Mesendoderm (in vitro differentiated cells): ENCODE data around the gene SFT2D1.

Experiments used
- DNase-seq: peaks from one replicate; pipeline ENCODE4 v3.0.0; 2013
- H2AK5ac ChIP-seq: 2 replicates; pipeline ENCODE4 v1.6.1; 2013; ENCODE audit warnings: low read length, inconsistent platforms
- H2BK120ac ChIP-seq: 2 replicates; pipeline ENCODE4 v1.6.1; 2013; ENCODE audit warnings: low read depth, mild to moderate bottlenecking, low read length, moderate library complexity, mixed read lengths
- H2BK15ac ChIP-seq: replicated peaks from 2 replicates; pipeline ENCODE4 v1.6.1; 2013; ENCODE audit warnings: low read depth, mild to moderate bottlenecking, moderate library complexity
- H2BK5ac ChIP-seq: 2 replicates; pipeline ENCODE4 v1.6.1; 2013; ENCODE audit warnings: low read length, inconsistent platforms
- H3K18ac ChIP-seq: 2 replicates; pipeline ENCODE4 v1.6.1; 2013; ENCODE audit warnings: mild to moderate bottlenecking, low read length, mixed read lengths
- H3K23ac ChIP-seq: one replicate; pipeline ENCODE4 v1.6.1; 2013; ENCODE audit warnings: low read length
- H3K27ac ChIP-seq: 2 replicates; pipeline ENCODE4 v1.5.1; 2013; ENCODE audit warnings: low read depth, mild to moderate bottlenecking, inconsistent platforms, low read length, moderate library complexity
- H3K27me3 ChIP-seq: 2 replicates; pipeline ENCODE4 v1.6.1; 2013; ENCODE audit warnings: low read length, control low read depth, mild to moderate bottlenecking, inconsistent platforms; ENCODE audit not compliant: insufficient read depth, poor library complexity
- H3K36me3 ChIP-seq: 2 replicates; pipeline ENCODE4 v1.6.1; 2013; ENCODE audit warnings: low read length, inconsistent platforms; ENCODE audit not compliant: control insufficient read depth, insufficient read depth
- H3K4ac ChIP-seq: one replicate; pipeline ENCODE4 v1.6.1; 2013; ENCODE audit warnings: low read depth, mild to moderate bottlenecking, low read length, moderate library complexity
- H3K4me1 ChIP-seq: 2 replicates; pipeline ENCODE4 v1.6.1; 2013; ENCODE audit warnings: low read depth, low read length, inconsistent platforms; ENCODE audit not compliant: control insufficient read depth
- H3K4me2 ChIP-seq: 2 replicates; pipeline ENCODE4 v1.6.1; 2013; ENCODE audit warnings: low read length
- H3K4me3 ChIP-seq: 2 replicates; pipeline ENCODE4 v1.5.1; 2013; ENCODE audit warnings: mild to moderate bottlenecking, low read length
- H3K56ac ChIP-seq: one replicate; pipeline ENCODE4 v1.6.1; 2013; ENCODE audit warnings: low read length
- H3K79me1 ChIP-seq: 2 replicates; pipeline ENCODE4 v1.6.1; 2013; ENCODE audit warnings: low read length, inconsistent platforms
- H3K79me2 ChIP-seq: 2 replicates; pipeline ENCODE4 v1.6.1; 2013; ENCODE audit warnings: mild to moderate bottlenecking, low read length; ENCODE audit not compliant: control insufficient read depth, insufficient read depth
- H3K9ac ChIP-seq: 2 replicates; pipeline ENCODE4 v1.6.1; 2013; ENCODE audit warnings: low read length, inconsistent platforms
- H4K5ac ChIP-seq: one replicate; pipeline ENCODE4 v1.6.1; 2013; ENCODE audit warnings: low read length
- H4K8ac ChIP-seq: one replicate; pipeline ENCODE4 v1.6.1; 2013; ENCODE audit warnings: low read depth, mild to moderate bottlenecking, control low read depth, low read length, moderate library complexity
- WGBS: extraction: QIAGEN DNeasy Blood & Tissue Kit; methylation state at CpG from one replicate; pipeline ENCODE4 v1.1.7; 2013; ENCODE audit warnings: low lambda C conversion rate, missing lambda C conversion rate; ENCODE audit not compliant: insufficient coverage; ENCODE audit errors: extremely low coverage; 5-methylcytosine and 5-hydroxymethylcytosine counted together

SFT2D1 gene

GRCh38 chr6:166278579-166279392 is 63.6 kb downstream of the SFT2D1 start:
- no peaks in the 10 kb centered on the region for H3K79me2 ChIP-seq
- no peak overlapping the region for H3K18ac ChIP-seq
- H3K4me2 ChIP-seq = no peak overlapping the region
- no peaks in the 10 kb centered on the region for H3K36me3 ChIP-seq
- no peak overlapping the region for H3K4ac ChIP-seq
- no peaks in the 10 kb centered on the region for H3K4me1 ChIP-seq
- H3K4me3 ChIP-seq = no peak overlapping the region
- no peak for DNase-seq
- no peak overlapping the region for H2BK120ac ChIP-seq
- H3K27me3 ChIP-seq = no peaks in the 10 kb centered on the region
- no peak overlapping the region for H4K8ac ChIP-seq
- no CpG with 5 or more reads among the region's 8 CpGs for WGBS
- H4K5ac ChIP-seq = no peak overlapping the region
- no peak overlapping the region for H3K56ac ChIP-seq
- no peaks in the 10 kb centered on the region for H3K79me1 ChIP-seq
- H3K9ac ChIP-seq = no peak overlapping the region
- H3K27ac ChIP-seq = no peak overlapping the region
- no peak overlapping the region for H3K23ac ChIP-seq
- no peak overlapping the region for H2BK5ac ChIP-seq
- H2AK5ac ChIP-seq = no peak overlapping the region
- H2BK15ac ChIP-seq = no peak overlapping the region

DNA sequence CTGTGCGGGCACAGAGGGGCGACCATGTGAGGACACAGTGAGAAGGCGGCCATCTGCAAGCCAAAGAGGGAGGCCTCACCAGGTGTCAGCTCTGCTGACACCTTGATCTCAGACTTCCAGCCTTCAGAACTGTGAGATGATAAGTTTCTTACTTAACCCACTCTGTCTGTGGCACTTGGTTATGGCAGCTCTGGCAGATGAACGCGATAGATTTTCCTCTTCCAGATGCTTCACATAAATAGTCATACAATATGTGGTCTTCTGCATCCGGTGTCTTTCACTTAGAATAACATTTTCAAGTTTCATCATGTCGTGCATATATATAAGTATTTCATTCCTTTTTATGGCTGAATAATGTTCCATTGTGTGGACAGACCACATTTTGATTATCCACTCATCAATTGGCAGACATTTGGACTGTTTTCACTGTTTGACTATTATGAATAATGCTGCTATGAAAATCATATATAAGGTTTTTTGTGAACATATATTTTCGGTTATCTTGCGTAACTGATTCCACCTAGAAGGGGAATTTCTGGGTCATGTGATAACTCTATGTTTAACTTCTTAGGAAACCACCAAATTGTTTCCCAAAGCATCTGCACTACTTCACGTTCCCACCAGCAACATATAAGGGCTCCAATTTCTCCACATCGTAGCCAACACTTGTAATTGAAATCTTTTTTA is 64.3 kb downstream of the SFT2D1 start:
- no peak overlapping the region for H2AK5ac ChIP-seq
- no peak overlapping the region for H3K4me2 ChIP-seq
- no peaks in the 10 kb centered on the region for H3K79me2 ChIP-seq
- H4K5ac ChIP-seq = no peak overlapping the region
- H3K36me3 ChIP-seq = no peaks in the 10 kb centered on the region
- no CpG with 5 or more reads among the region's 11 CpGs for WGBS
- no peak overlapping the region for H3K4me3 ChIP-seq
- no peak overlapping the region for H2BK120ac ChIP-seq
- no peak overlapping the region for H3K9ac ChIP-seq
- H3K56ac ChIP-seq = no peak overlapping the region
- no peak overlapping the region for H3K18ac ChIP-seq
- no peak overlapping the region for H2BK15ac ChIP-seq
- H3K27me3 ChIP-seq = no peaks in the 10 kb centered on the region
- H3K27ac ChIP-seq = no peak overlapping the region
- H2BK5ac ChIP-seq = no peak overlapping the region
- no peak for DNase-seq
- no peaks in the 10 kb centered on the region for H3K4me1 ChIP-seq
- no peak overlapping the region for H4K8ac ChIP-seq
- no peaks in the 10 kb centered on the region for H3K79me1 ChIP-seq
- H3K4ac ChIP-seq = no peak overlapping the region
- no peak overlapping the region for H3K23ac ChIP-seq

DNA sequence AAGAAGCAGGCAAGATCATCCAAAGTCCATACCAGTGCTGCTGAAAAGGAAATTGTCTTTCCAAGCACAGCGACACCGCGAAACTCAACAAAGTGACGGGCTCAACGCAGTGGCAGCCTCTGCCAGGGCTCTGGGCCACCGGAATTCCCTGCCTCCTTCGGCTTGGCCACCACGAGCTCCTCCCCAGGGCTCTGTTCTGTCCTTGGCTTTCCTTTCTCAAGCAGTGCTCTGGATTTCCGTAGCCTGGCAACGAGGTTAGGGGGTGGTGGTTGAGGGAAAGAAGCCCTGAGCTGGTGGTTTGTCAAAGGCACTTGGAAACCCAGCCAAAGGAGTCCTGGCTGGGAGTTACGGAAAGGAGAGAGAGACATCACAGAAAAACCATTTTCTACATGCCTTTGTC is 65.3 kb downstream of the SFT2D1 start:
- Histone ChIP-seq H3K4me1 (no peaks in the 10 kb centered on the region), H3K4me2 (no peak overlapping the region)
- no CpG with 5 or more reads among the region's 11 CpGs for WGBS

DNA sequence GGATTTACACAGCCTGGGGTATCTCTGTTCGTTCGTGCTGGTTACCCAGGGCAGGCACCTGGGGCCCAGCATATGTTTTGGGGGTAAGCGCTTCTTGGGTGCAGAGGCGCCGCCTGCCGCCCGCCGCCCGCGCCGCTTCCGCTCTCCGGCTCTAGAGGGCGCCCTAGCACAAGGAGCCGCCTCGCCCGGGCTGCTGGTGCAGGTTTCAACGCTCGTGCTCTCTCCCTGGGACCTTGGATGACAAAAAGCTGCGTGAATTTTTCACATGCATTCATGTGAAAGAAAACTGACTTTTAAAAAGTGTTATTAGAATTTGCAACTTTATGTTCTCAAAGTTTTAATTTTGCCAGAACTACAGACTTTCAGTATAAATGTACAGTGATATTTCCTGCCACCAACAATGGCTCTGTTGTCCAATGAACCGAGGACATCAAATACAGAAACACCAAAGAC is 66.6 kb downstream of the SFT2D1 start:
- DNase-seq = peak; percentile 68
- WGBS = no CpG with 5 or more reads among the region's 21 CpGs
- H3K4me1 ChIP-seq = no peaks in the 10 kb centered on the region

More for the DNA sequence above, 65.3 kb downstream of the SFT2D1 start:
- H3K4ac ChIP-seq = no peak overlapping the region
- H4K8ac ChIP-seq = no peak overlapping the region
- no peak overlapping the region for H2AK5ac ChIP-seq
- H3K36me3 ChIP-seq = no peaks in the 10 kb centered on the region
- H3K79me2 ChIP-seq = no peaks in the 10 kb centered on the region
- H3K56ac ChIP-seq = no peak overlapping the region
- H3K23ac ChIP-seq = no peak overlapping the region
- no peak overlapping the region for H3K18ac ChIP-seq
- no peak overlapping the region for H3K4me3 ChIP-seq
- H4K5ac ChIP-seq = no peak overlapping the region
- H3K27ac ChIP-seq = no peak overlapping the region
- H2BK120ac ChIP-seq = no peak overlapping the region
- no peaks in the 10 kb centered on the region for H3K79me1 ChIP-seq
- no peaks in the 10 kb centered on the region for H3K27me3 ChIP-seq
- no peak overlapping the region for H2BK5ac ChIP-seq
- no peak overlapping the region for H3K9ac ChIP-seq
- no peak overlapping the region for H2BK15ac ChIP-seq
- no peak for DNase-seq

GRCh38 chr6:166274739-166275370 is 67.5 kb downstream of the SFT2D1 start:
- Histone ChIP-seq H3K79me2 (no peaks in the 10 kb centered on the region), H3K9ac (no peak overlapping the region), H3K23ac (no peak overlapping the region), H3K56ac (no peak overlapping the region), H3K4me2 (no peak overlapping the region), H2BK5ac (no peak overlapping the region), H3K4me3 (no peak overlapping the region), H3K18ac (no peak overlapping the region), H3K36me3 (no peaks in the 10 kb centered on the region), H3K27ac (no peak overlapping the region), H3K27me3 (no peaks in the 10 kb centered on the region), H3K79me1 (no peaks in the 10 kb centered on the region), H3K4ac (no peak overlapping the region), H2AK5ac (no peak overlapping the region), H2BK120ac (no peak overlapping the region), H2BK15ac (no peak overlapping the region), H3K4me1 (no peaks in the 10 kb centered on the region), H4K8ac (no peak overlapping the region), H4K5ac (no peak overlapping the region)
- WGBS = no CpG with 5 or more reads among the region's 13 CpGs
- no peak for DNase-seq

More for the DNA sequence above, 66.6 kb downstream of the SFT2D1 start:
- H3K4ac ChIP-seq = no peak overlapping the region
- no peak overlapping the region for H2BK120ac ChIP-seq
- H3K79me1 ChIP-seq = no peaks in the 10 kb centered on the region
- H3K4me2 ChIP-seq = no peak overlapping the region
- no peak overlapping the region for H4K8ac ChIP-seq
- H4K5ac ChIP-seq = no peak overlapping the region
- no peak overlapping the region for H3K18ac ChIP-seq
- no peaks in the 10 kb centered on the region for H3K79me2 ChIP-seq
- H2BK15ac ChIP-seq = no peak overlapping the region
- no peak overlapping the region for H2AK5ac ChIP-seq
- no peaks in the 10 kb centered on the region for H3K36me3 ChIP-seq
- H3K4me3 ChIP-seq = no peak overlapping the region
- H3K56ac ChIP-seq = no peak overlapping the region
- H3K27me3 ChIP-seq = no peaks in the 10 kb centered on the region
- no peak overlapping the region for H3K27ac ChIP-seq
- no peak overlapping the region for H3K9ac ChIP-seq
- no peak overlapping the region for H2BK5ac ChIP-seq
- H3K23ac ChIP-seq = no peak overlapping the region
